Measurements from ENCODE around the gene SLC2A10.

The SLC2A10 gene

DNA sequence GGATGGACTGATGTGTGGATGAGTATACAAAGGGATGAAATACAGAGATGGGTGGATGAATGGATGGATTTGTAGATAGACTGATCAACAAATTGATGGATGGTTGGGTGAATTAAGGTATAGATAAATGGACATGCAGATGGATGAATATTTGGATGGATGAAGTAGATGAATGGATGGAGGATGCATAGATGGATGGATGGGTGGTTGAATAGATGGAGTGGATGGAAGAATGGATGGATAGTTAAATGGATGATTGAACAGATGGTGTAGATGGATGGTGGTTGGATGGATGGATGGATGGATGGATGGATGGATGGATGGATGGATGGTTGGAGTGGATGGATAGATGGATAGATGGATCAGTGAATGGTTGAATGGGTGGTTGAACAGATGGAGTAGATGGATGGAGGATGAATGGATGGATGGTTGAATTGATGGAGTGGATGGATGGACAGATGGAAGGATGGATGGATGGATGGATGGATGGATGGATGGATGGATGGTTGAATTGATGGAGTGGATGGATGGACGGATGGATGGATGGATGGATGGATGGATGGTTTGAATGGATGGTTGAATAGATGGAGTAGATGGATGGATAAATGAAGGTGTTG is 15.0 kb downstream of the SLC2A10 start:
- in situ Hi-C loops (cut with HindIII; ENCODE audit: low sequenced_read_pairs): loop anchor here (5.0 kb wide), 1 partner anchor 43 kb away; no protein-coding TSS in a partner anchor

DNA sequence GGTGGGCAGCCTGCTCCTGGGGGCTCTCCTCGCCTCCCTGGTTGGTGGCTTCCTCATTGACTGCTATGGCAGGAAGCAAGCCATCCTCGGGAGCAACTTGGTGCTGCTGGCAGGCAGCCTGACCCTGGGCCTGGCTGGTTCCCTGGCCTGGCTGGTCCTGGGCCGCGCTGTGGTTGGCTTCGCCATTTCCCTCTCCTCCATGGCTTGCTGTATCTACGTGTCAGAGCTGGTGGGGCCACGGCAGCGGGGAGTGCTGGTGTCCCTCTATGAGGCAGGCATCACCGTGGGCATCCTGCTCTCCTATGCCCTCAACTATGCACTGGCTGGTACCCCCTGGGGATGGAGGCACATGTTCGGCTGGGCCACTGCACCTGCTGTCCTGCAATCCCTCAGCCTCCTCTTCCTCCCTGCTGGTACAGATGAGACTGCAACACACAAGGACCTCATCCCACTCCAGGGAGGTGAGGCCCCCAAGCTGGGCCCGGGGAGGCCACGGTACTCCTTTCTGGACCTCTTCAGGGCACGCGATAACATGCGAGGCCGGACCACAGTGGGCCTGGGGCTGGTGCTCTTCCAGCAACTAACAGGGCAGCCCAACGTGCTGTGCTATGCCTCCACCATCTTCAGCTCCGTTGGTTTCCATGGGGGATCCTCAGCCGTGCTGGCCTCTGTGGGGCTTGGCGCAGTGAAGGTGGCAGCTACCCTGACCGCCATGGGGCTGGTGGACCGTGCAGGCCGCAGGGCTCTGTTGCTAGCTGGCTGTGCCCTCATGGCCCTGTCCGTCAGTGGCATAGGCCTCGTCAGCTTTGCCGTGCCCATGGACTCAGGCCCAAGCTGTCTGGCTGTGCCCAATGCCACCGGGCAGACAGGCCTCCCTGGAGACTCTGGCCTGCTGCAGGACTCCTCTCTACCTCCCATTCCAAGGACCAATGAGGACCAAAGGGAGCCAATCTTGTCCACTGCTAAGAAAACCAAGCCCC is 16.0 kb downstream of the SLC2A10 start:
- in situ Hi-C loops (cut with HindIII; ENCODE audit: low sequenced_read_pairs): no loop called here

DNA sequence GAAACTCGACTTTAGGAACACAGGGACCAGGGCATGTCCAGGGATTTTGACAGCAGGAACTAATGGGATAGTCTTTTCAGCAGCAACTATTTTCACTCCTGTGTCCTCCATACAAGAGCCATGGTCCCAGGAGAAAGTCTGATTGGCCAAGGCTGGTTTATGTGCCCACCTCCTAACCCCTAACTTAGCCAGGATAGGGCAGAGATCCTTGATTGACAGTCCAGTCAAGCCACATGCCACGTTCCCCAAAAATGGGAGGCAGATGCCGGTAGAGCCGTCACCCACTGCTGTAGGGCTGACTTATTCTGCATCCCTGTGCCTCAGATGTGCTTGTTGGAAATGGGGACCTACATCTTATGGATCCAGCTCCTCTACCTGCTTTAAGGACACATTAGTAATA is 22.3 kb downstream of the SLC2A10 start:
- in situ Hi-C loops (cut with HindIII; ENCODE audit: low sequenced_read_pairs): no loop called here

DNA sequence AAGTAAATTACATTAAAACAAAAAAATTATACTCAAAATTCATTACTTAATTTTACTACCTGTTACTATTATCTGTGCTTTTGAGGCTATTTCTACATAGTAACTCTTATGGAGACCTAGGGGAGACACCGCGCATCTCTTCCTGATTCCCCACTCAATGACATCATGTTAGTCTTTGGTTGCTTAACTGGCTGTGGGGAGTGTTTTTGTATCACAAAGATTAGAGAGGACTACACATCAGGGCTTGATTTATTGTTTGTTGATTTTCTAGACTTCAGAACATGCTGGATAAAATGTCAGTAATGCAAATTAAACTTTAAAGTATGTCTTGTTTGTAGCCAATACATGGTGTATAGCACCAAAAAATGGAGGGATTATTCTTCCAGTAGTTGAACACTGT is 26.0 kb downstream of the SLC2A10 start:
- in situ Hi-C loops (cut with HindIII; ENCODE audit: low sequenced_read_pairs): no loop called here

DNA sequence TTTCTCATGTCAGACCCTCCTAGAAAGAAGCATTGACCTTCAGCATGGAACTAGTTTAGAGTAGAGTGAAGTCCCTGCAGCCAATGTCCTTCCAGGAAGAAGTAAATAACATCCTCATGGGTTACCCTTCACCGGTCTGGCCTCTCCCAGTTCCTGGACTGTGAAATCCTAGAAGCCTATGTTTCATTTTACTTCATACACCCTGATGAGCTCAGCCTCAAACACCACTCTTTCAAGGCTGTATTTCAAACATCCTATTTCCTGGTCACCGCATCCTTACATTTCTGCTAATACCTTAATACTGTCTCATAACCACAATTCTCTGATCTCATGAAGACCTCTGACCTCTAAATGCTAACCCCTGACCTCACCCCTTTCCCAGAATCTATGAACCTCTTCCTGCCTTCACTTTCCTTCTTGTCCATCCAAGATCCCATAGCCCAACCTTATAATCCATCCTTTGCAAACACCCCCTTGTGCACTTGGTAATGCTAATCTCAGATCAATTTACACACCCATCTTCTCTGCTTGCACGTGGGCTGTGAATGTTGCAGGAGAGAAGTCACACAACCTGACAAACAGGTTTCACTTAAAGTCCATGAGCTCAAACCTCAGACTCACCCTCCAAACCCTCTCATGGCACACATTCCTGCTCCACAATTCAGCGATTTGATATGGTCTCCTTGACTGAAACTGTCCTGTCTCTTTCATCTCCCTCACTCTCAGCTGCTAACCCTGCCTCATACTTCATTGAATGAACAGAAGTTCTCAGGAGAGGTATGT is 30.2 kb downstream of the SLC2A10 start:
- in situ Hi-C loops (cut with HindIII; ENCODE audit: low sequenced_read_pairs): no loop called here

DNA sequence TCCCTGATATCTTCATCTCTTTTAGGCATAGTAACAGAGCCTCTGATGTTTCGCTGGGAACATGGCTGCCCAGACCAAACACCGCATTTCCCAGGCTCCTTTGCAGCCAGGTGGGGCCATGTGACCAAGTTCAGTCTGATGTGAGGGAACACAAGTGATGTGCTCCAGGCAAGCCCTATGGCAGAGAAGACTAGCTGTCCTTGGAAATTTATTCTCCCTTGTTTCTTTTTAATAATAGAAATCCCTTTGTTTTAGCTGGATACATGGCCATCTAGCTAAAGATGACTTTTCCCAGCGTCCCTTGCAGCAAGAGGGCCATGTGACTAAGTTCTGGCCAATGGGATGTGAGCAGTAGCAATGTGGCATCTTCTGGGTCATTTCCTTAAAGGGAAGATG is 30.8 kb downstream of the SLC2A10 start:
- in situ Hi-C loops (cut with HindIII; ENCODE audit: low sequenced_read_pairs): no loop called here

- in situ Hi-C loops (cut with HindIII; ENCODE audit: low sequenced_read_pairs): no loop called here
These were observed 32.6 kb downstream of the SLC2A10 start for GRCh38 chr20:46741924-46742668.

DNA sequence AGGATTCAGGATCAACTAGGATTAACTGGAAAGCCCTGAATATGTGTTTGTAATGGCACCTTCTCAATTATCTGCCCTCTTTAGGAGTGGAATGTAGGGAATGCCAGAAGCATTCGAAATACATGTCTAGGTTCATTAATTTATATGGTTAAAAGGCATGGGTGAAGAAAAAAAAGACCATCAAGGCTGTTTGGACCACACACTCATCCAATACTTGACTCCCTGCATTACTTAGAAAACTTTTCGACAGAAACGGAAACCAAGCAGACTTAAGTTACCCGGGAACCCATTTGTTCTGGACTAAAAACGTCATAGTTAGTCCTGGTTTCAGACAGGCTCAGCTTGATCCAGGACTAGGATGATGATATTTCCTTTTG is 33.2 kb downstream of the SLC2A10 start:
- in situ Hi-C loops (cut with HindIII; ENCODE audit: low sequenced_read_pairs): no loop called here

- in situ Hi-C loops (cut with HindIII; ENCODE audit: low sequenced_read_pairs): no loop called here
These were observed 33.6 kb downstream of the SLC2A10 start for GRCh38 chr20:46743088-46743487.

- in situ Hi-C loops (cut with HindIII; ENCODE audit: low sequenced_read_pairs): no loop called here
These were observed 37.6 kb downstream of the SLC2A10 start for GRCh38 chr20:46746956-46747526.

GRCh38 chr20:46749147-46749546 is 39.7 kb downstream of the SLC2A10 start:
- in situ Hi-C loops (cut with HindIII; ENCODE audit: low sequenced_read_pairs): no loop called here

DNA sequence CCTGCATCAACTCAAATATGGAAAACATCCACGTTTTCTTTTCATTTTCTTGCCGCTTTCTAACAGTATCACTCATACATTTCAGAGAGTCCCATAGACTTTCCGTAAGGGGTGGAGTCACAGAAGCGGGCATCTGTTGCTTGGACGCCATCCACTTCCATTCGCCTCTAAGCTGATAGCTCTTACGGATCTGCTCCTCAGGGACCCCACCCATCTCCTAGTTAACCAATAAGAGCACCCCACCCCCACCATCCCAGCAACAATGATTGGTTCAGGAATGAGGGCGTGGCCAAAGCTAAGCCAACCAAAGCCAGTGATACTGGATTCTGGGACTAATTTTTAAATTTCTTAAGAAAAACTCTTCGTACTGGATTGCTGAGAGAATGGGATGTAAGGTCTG is 42.4 kb downstream of the SLC2A10 start:
- in situ Hi-C loops (cut with HindIII; ENCODE audit: low sequenced_read_pairs): loop anchor here (25.0 kb wide), 1 partner anchor 385 kb away; no protein-coding TSS in a partner anchor

DNA sequence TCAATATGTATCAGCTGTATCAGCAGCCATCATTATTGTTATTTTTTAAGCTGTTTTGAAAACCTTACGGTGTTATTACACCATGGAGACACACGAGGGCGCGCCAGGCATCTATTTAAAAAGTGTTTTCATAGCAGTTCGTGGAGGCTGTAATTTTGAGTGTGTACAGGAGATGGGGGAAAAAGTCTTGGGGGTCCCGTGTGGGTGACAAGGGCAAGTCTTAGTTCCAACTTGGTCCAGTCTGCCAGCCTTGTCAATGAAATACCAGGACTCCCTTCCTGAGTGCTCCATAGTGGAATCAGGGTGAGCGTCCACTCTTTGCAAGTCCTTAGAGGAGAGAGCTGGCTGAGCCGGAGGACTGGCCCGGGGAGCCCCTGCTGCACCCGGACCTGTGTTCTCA is 43.3 kb downstream of the SLC2A10 start:
- in situ Hi-C loops (cut with HindIII; ENCODE audit: low sequenced_read_pairs): loop anchor here (25.0 kb wide), 1 partner anchor 385 kb away; no protein-coding TSS in a partner anchor

DNA sequence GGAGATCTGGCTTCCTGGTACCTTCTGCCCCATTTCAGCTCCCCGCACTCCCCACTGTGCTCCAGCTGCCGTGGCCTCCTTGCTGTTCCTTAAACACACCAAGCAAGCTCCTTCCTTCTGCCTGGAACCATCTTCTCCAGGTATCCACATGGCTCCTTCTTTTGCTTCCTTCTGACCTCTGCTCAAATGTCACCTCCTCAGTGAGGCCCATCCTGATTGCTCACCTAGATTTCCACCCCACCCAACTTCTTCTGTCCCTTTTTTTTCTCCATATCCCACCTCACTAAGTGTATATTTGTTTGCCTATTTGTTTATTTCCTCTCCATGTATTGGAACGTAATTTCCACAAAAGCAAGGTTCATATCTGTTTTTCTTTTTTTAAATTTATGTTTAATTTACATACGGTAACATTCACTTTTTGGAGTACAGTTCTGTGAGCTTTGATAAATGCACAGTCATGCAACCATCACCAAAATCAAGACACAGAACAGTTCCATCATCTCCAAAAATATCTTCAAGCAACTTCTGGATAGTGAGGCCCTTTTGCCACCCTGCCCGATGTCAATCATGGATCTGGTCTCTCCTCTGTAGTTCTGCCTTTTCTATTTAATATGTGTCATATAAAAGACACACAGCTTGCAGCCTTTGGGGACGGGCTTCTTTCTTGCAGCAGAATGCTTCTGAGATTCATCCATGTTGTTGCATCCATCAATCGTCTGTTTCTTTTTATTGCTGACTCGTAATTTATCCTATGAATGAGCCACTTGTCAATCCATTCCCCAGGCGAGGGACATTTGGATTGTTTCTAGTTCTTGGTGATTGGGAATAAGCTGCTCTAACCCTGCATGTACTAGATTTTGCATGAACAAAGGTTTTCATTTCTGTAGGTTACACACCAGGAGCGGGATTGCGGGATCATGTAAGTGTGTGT is 46.3 kb downstream of the SLC2A10 start:
- in situ Hi-C loops (cut with HindIII; ENCODE audit: low sequenced_read_pairs): loop anchor here (25.0 kb wide), 1 partner anchor 382 kb away; no protein-coding TSS in a partner anchor

DNA sequence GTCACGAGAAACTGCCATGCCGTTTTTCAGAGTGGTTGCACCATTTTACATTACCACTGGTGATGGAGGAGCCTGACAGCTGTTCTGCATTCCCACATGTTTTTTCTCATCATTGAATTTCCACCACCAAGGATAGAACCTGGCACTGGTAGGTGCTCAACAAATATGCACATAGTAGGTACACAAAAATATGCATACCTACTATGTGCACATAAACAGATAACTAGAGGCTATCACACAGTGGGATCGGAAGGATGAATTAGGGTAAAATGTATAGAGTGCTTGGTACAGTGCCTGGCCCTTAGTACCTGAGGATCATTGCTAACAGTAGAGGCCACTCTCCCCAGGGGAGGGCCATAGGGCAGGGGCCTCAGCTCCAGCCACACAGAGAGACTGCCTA is 47.0 kb downstream of the SLC2A10 start:
- in situ Hi-C loops (cut with HindIII; ENCODE audit: low sequenced_read_pairs): loop anchor here (25.0 kb wide), 1 partner anchor 381 kb away; no protein-coding TSS in a partner anchor

DNA sequence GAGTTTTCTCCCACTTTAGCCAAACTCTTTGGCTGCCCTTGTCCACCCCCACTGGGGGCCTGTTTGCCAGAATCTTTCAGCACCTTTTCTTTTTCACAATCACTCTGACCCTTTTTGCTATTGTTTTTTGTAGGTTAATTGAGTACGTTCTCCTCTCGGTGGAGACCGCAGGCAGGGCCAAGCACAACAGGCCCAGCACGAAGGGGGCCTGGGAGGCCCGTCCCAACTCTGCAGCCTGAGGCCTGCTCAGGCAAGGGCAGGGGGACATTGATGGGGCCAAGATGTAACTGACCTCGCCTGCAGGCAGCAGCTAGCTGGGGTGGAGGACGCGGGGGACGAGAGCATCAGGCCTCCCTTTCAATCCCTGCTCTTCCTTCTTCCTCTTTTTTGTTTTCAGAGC is 47.7 kb downstream of the SLC2A10 start:
- in situ Hi-C loops (cut with HindIII; ENCODE audit: low sequenced_read_pairs): loop anchor here (25.0 kb wide), 1 partner anchor 380 kb away; no protein-coding TSS in a partner anchor

- in situ Hi-C loops (cut with HindIII; ENCODE audit: low sequenced_read_pairs): loop anchor here (25.0 kb wide), 1 partner anchor 379 kb away; no protein-coding TSS in a partner anchor
These were observed 48.6 kb downstream of the SLC2A10 start for GRCh38 chr20:46757754-46758678.
